ENCODE measurements around the gene AP5M1.

DNA sequence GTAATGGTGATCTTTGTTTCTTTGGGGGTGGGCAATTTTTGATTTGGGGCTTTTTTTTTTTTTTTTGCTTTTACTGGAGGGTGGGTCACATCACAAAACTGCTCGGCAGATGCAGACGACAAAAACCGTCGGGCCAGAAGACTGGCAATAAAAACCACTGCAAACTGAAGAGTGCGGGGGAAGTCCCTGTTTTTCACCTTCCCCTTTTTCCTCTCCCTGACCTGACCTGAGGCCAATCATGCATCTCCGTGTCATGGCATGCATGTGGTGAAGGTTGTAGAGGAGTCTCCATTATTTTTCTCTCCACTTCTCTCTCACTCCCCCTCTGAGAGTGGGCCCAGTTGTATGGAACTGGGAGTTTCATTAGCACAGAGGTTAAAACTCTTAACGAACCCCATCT lies 57.5 kb downstream of the AP5M1 start:
- TF ChIP-seq FOXP2 (optimal IDR thresholded peaks at IDR 0.05; ENCODE audit: borderline replicate concordance, extremely low read depth, extremely low read length, insufficient read depth) (no peak), TAF1 (IDR thresholded peaks at IDR 0.05; ENCODE audit: borderline replicate concordance, insufficient read depth, low read length) (no peak), SIN3A (IDR thresholded peaks at IDR 0.05; ENCODE audit: borderline replicate concordance, insufficient read depth, low read length) (no peak), POLR2AphosphoS5 (IDR thresholded peaks at IDR 0.05; ENCODE audit: low read depth, low read length) (no peak)
